ENCODE measurements around the gene B4GALT6.

- no peak for TF ChIP-seq ZNF384 (IDR thresholded peaks at IDR 0.05)
- no peak for TF ChIP-seq SP1 (IDR thresholded peaks at IDR 0.05)
- no peak for TF ChIP-seq NFRKB (IDR thresholded peaks at IDR 0.05)
- no peak for TF ChIP-seq SUZ12 (IDR thresholded peaks at IDR 0.05)
- TF ChIP-seq FOXM1 (IDR thresholded peaks at IDR 0.05; ENCODE audit: borderline replicate concordance), result no peak
Observed at GRCh38 chr18:31607384-31607783, 77.0 kb downstream of the B4GALT6 start.
